ENCODE data around the gene ERI3. TPM values are rescaled to one million over a fixed set of nuclear protein-coding genes. Genes with fewer than 3 reads are reported as not detected.

ERI3 gene
- total and polyA plus RNA-seq, 2 of the 13 experiments (the other 11 are each of a cell fraction or from before 2014, with no cell fraction given): 35.6 to 35.9 TPM

DNA sequence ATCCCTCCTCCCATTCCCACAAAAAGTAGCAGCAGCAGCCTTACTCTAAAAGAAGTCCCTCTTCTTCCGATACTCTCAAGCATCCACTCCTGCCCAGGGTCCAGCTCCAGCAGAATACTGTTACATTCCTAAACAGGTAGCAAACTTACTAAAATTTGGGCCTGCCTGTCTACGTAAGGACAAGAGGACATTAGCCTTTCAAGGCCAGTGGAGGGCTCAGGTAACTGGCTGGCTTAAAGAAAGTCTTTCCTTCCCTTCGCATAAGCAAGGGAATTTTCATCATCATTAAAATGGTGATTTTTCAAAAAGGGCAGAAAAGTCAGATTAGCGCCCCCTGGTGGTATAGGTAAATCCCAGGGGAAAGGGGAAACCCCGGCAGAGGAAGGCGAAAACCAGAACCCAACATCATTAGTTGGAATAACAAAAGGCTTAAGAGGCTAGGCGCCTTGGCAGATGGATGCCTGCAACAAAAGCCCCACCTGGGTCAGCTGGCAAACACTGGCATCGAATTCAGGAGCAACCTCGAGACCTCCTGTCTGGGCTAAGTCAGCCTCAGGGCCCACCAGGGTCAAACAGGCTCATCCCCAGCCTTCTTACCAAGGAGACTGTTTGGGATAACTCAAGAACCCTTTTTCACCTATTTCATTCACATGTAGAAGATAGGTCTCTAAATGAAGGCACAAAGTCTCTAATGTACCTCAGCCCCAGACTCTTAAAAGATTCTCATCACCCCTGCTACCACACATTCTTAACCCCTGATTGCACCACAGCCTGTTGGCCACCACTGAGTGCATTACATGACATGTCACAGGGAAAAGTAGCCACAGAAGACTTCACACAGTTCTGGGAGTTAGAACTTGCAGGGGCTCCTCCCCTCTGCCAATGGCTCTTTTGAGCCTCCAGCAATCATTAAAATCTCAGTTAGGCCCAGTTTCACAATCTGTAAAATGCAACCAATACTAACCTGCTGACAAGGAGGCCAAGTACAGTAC lies 36.7 kb downstream of the ERI3 start:
- POLR2A ChIA-PET: no interaction called here
- in situ Hi-C loops (cut with HindIII; ENCODE audit: extremely low pct_ligation_motif_present, low pct_unique_long_range_greater_than_20kb) (no loop called here), intact Hi-C loops (cut with micrococcal nuclease; ENCODE audit: unreplicated experiment) (loop anchor here (1.0 to 5.0 kb wide), 3 partner anchors 35 to 101 kb away; no protein-coding TSS in a partner anchor)
- Histone ChIP-seq H3K9me3 (ENCODE audit: low read length) (no peaks in the 10 kb centered on the region), H3K4me3 (replicated peaks in 1 of 3; ENCODE audit: insufficient read depth in 1 of 3, low read depth in 2 of 3, low read length in 3 of 3) (no peak overlapping the region), H3K36me3 (replicated peaks in 1 of 2; ENCODE audit: control insufficient read depth in 1 of 2, insufficient read depth in 2 of 2, low read length in 2 of 2) (peaks cover 17 to 54% of the 10 kb centered on the region in 2 experiments), H3K27me3 (ENCODE audit: control insufficient read depth in 1 of 2, insufficient read depth in 2 of 2, low read length in 2 of 2) (no peaks in the 10 kb centered on the region), H3K4me2 (ENCODE audit: low read depth, low read length) (no peak overlapping the region), H3K9ac (ENCODE audit: insufficient read depth, low read depth, low read length) (no peak overlapping the region), H3K79me2 (ENCODE audit: insufficient read depth, low read length) (no peaks in the 10 kb centered on the region), H3K4me1 (ENCODE audit: insufficient read depth, low read length) (no peaks in the 10 kb centered on the region), H4K20me1 (ENCODE audit: insufficient read depth, low read length) (no peaks in the 10 kb centered on the region), H3K27ac (ENCODE audit: extremely low read length, insufficient read depth, low read length) (no peak overlapping the region), H2AFZ (ENCODE audit: low read length) (no peak overlapping the region)
- WGBS (ENCODE audit: low lambda C conversion rate): 47% methylated on average over 9 of the region's 9 CpGs
- ATAC-seq: peak; percentile 54; the same call in 2 of the 3 replicates
- peak; percentile 15 for FAIRE-seq
- CTCF ChIA-PET (ENCODE audit: low intra/inter-chr PET ratio, low total read pairs): interaction anchor here (0.9 to 2.7 kb wide), 5 partner anchors 35 to 103 kb away, joined by 3 to 31 read pairs (median 4); no protein-coding TSS in a partner anchor
- peak; percentile 34 for DNase-seq (ENCODE audit: low spot score)
- no TSS peak for BruUV-seq (replicated peaks)
- TF ChIP-seq ZNF383 (CRISPR knock-in tag; IDR thresholded peaks at IDR 0.05; ENCODE audit: borderline replicate concordance): no peak
- TF ChIP-seq, protein P1, sequence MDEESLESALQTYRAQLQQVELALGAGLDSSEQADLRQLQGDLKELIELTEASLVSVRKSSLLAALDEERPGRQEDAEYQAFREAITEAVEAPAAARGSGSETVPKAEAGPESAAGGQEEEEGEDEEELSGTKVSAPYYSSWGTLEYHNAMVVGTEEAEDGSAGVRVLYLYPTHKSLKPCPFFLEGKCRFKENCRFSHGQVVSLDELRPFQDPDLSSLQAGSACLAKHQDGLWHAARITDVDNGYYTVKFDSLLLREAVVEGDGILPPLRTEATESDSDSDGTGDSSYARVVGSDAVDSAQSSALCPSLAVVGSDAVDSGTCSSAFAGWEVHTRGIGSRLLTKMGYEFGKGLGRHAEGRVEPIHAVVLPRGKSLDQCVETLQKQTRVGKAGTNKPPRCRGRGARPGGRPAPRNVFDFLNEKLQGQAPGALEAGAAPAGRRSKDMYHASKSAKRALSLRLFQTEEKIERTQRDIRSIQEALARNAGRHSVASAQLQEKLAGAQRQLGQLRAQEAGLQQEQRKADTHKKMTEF (CRISPR knock-in tag; IDR thresholded peaks at IDR 0.05): no peak
- no peak for TF ChIP-seq ZNF143 (CRISPR knock-in tag; IDR thresholded peaks at IDR 0.05)
- no peak for TF ChIP-seq ZNF333 (CRISPR knock-in tag; IDR thresholded peaks at IDR 0.05; ENCODE audit: borderline replicate concordance)
- TF ChIP-seq, protein P2, sequence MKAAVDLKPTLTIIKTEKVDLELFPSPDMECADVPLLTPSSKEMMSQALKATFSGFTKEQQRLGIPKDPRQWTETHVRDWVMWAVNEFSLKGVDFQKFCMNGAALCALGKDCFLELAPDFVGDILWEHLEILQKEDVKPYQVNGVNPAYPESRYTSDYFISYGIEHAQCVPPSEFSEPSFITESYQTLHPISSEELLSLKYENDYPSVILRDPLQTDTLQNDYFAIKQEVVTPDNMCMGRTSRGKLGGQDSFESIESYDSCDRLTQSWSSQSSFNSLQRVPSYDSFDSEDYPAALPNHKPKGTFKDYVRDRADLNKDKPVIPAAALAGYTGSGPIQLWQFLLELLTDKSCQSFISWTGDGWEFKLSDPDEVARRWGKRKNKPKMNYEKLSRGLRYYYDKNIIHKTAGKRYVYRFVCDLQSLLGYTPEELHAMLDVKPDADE (CRISPR knock-in tag; IDR thresholded peaks at IDR 0.05): no peak
- no peak for TF ChIP-seq KLF6 (CRISPR knock-in tag; IDR thresholded peaks at IDR 0.05)
- no peak for TF ChIP-seq ZNF234 (CRISPR knock-in tag; conservative IDR thresholded peaks at IDR 0.05)
- no peak for TF ChIP-seq PRMT3 (CRISPR knock-in tag; IDR thresholded peaks at IDR 0.05; ENCODE audit: borderline replicate concordance, low read depth)
- TF ChIP-seq POGZ (CRISPR knock-in tag; IDR thresholded peaks at IDR 0.05): no peak
- TF ChIP-seq STAG1 (CRISPR knock-in tag; IDR thresholded peaks at IDR 0.05): peak; percentile 63
- TF ChIP-seq RFX1 (IDR thresholded peaks at IDR 0.05): no peak
- TF ChIP-seq, protein P3, sequence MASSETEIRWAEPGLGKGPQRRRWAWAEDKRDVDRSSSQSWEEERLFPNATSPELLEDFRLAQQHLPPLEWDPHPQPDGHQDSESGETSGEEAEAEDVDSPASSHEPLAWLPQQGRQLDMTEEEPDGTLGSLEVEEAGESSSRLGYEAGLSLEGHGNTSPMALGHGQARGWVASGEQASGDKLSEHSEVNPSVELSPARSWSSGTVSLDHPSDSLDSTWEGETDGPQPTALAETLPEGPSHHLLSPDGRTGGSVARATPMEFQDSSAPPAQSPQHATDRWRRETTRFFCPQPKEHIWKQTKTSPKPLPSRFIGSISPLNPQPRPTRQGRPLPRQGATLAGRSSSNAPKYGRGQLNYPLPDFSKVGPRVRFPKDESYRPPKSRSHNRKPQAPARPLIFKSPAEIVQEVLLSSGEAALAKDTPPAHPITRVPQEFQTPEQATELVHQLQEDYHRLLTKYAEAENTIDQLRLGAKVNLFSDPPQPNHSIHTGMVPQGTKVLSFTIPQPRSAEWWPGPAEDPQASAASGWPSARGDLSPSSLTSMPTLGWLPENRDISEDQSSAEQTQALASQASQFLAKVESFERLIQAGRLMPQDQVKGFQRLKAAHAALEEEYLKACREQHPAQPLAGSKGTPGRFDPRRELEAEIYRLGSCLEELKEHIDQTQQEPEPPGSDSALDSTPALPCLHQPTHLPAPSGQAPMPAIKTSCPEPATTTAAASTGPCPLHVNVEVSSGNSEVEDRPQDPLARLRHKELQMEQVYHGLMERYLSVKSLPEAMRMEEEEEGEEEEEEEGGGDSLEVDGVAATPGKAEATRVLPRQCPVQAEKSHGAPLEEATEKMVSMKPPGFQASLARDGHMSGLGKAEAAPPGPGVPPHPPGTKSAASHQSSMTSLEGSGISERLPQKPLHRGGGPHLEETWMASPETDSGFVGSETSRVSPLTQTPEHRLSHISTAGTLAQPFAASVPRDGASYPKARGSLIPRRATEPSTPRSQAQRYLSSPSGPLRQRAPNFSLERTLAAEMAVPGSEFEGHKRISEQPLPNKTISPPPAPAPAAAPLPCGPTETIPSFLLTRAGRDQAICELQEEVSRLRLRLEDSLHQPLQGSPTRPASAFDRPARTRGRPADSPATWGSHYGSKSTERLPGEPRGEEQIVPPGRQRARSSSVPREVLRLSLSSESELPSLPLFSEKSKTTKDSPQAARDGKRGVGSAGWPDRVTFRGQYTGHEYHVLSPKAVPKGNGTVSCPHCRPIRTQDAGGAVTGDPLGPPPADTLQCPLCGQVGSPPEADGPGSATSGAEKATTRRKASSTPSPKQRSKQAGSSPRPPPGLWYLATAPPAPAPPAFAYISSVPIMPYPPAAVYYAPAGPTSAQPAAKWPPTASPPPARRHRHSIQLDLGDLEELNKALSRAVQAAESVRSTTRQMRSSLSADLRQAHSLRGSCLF (CRISPR knock-in tag; IDR thresholded peaks at IDR 0.05; ENCODE audit: borderline replicate concordance): no peak
- no peak for TF ChIP-seq ZFAT (CRISPR knock-in tag; conservative IDR thresholded peaks at IDR 0.05)
- TF ChIP-seq KAT2B (IDR thresholded peaks at IDR 0.05; ENCODE audit: borderline replicate concordance, low read depth, low read length): no peak
- TF ChIP-seq ZNF556 (CRISPR knock-in tag; IDR thresholded peaks at IDR 0.05; ENCODE audit: borderline replicate concordance): no peak
- no peak for TF ChIP-seq ZNF569 (CRISPR knock-in tag; IDR thresholded peaks at IDR 0.05; ENCODE audit: borderline replicate concordance)
- TF ChIP-seq RAD21 (CRISPR knock-in tag; IDR thresholded peaks at IDR 0.05): peak; percentile 34; the same call in 1 of the 2 replicates
